NCI-H446 (cell line): ENCODE measurements around the gene IL17RB.

ENCODE experiments used
- DNase-seq, 2 experiments: peaks; one replicate each; lab custom pipeline; 2025; lab: John Stamatoyannopoulos, UW

Gene IL17RB

GRCh38 chr3:53812434-53812833 is 33.9 kb upstream of the IL17RB start:
- no peak for DNase-seq

- DNase-seq, result no peak
Measured at GRCh38 chr3:53813229-53813628, 33.1 kb upstream of the IL17RB start.

GRCh38 chr3:53813876-53814275 is 32.5 kb upstream of the IL17RB start:
- no peak for DNase-seq

DNA sequence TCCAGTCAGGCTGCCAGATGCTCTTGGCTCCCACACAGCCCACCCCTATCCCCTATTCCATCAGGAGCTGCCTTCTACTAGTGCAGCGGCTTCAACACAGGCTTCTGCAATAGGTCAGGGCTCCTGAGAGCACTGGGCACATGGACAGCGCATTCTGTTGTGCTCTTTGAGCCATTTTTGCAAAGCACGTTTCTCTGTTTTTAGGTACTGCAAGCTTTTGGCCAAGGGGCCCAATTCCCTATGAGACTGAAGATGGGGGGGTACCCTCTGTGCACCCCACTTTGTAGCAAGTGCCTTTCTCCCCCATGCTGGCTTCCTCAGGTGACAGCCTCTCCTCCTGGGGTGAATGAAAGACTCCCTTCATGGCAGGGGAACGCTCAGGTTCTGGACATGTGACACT is 31.3 kb upstream of the IL17RB start:
- DNase-seq, result no peak

GRCh38 chr3:53815651-53816050 is 30.7 kb upstream of the IL17RB start:
- DNase-seq, result no peak

GRCh38 chr3:53816425-53816824 is 29.9 kb upstream of the IL17RB start:
- no peak for DNase-seq

- no peak for DNase-seq
Measured at GRCh38 chr3:53817211-53817610, 29.2 kb upstream of the IL17RB start.

DNA sequence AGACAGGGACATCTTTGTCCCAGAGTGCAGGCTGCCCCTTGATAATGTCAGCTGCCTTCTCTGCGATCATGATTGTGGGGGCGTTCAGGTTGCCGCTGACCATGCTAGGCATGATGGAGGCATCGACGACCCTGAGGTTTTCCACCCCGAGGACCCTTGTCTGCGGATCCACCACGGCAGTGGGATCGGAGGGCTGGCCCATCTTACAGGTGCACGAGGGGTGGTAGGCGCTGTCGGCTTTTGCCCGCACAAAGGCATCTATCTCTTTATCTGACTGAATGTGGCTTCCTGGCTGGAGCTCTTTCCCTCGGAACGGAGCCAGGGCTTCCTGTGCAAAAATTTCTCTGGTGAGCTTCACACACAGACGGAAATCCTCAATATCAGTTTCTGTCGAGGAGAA is 28.6 kb upstream of the IL17RB start:
- DNase-seq, result no peak

- no peak for DNase-seq
Measured at GRCh38 chr3:53818221-53819162, 27.9 kb upstream of the IL17RB start.

- DNase-seq, result no peak
Measured at GRCh38 chr3:53819163-53819868, 27.1 kb upstream of the IL17RB start.

GRCh38 chr3:53820084-53820483 is 26.3 kb upstream of the IL17RB start:
- no peak for DNase-seq

GRCh38 chr3:53820756-53821580 is 25.4 kb upstream of the IL17RB start:
- DNase-seq, result no peak

GRCh38 chr3:53821631-53822121 is 24.7 kb upstream of the IL17RB start:
- no peak for DNase-seq

- DNase-seq, result no peak
Measured at GRCh38 chr3:53822331-53822741, 24.0 kb upstream of the IL17RB start.

DNA sequence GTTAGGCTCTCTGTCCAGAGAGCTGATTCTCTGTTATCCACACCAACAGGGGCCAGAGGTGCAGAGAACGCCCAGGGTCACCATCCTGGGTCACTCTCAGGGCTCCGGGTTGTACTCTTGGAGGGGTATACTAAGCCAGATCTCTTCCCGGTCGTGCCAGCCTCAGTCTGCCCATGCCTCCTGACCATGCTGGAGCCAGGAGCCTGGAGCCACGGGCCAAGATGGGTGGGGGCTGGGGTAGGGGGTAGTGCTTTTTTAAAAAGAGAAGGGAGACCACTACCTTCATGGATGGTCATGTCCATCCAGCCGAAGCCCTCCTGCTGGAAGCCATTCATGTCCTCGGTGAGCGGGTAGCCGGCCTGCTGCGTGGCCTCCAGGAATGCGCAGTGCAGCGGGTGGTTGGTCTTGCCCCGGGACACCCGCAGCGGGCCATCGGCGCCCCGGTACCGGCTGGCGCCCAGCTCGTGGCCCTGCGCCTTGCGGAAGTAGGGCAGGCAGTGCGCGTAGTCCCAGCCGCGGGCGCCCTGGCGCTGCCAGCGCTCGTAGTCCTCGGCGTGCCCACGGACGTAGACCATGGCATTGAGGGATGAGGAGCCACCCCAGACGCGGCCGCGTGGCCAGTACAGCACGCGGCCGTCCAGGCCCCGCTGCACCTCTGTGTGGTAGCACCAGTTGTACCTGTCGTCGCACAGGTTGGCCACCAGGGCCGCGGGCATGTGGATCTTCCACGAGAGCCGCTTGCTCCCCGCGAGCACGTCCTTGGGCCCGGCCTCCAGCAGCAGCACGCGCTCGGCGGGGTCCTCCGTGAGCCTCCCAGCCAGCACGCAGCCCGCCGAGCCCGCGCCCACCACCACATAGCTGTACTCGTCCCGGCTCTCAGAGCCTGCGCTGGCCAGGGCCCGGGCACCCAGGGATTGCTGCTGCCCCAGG is 23.1 kb upstream of the IL17RB start:
- DNase-seq, result no peak

- DNase-seq, result no peak
Measured at GRCh38 chr3:53823956-53824657, 22.3 kb upstream of the IL17RB start.

DNA sequence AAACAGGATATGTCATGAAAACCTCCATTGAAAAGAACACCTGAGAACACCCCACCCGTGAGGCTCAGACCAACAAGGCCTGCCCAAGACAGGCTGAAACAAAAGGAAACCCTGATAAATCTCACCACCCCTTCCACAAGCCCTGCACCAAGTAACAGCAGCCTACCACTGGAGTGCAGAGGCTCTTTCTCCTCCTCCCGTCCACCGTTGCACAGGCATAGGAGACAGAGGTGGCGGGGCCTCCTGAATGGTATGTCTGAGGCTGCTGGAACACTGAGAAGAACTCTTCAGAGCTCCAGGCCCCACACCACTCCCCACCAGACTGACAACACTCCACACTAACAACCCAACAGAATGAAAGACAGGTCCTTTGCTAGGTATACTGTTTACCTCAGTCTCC is 21.6 kb upstream of the IL17RB start:
- no peak for DNase-seq

DNA sequence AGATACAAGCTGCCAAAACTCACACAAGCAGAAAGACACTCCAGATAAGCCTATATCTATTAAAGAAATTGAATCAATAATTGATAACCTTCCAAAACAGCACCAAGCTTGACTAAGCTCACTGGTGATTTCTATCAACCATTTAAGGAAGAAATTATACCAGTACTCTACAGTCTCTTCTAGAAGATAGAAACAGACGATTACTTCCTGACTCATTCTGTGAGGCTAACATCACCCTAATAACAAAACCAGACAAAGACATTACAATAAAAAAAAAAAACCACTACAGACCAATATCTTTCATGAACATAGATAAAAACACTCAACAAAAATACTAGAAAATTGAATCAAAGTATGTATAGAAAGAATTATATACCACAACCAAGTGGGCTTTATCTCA is 20.3 kb upstream of the IL17RB start:
- no peak for DNase-seq

DNA sequence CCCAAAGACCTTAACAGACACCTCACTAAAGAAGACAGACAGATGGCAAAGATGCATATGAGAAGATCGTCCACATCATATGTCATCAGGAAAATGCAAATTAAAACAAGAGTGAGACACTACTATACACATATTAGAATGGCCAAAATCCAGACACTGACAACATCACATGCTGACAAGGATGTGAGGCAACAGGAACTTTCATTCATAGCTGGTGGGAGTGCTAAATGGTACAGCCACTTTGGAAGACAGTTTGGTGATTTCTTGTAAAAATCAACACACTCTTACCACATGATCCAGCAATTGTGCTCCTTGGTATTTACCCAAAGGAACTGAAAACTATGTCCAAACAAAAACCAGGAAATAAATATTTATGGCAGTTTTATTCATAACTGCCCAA is 17.8 kb upstream of the IL17RB start:
- no peak for DNase-seq

GRCh38 chr3:53829605-53830004 is 16.8 kb upstream of the IL17RB start:
- DNase-seq, result no peak
